Measurements from ENCODE around the gene CLIC4. TPM values are rescaled to one million over a fixed set of nuclear protein-coding genes. Genes with fewer than 3 reads are reported as not detected.
"Not testable (repeated sequence)": the region's sequence is repeated elsewhere in the genome, so short reads cannot be mapped to it uniquely, and the experiment has no call there.

The CLIC4 gene
- total and polyA plus RNA-seq, 10 of the 15 experiments (the other 5 are each of a cell fraction or from before 2014, with no cell fraction given) = 20.4 to 107 (median 69.6) TPM

GRCh38 chr1:24778141-24778540 is 32.9 kb downstream of the CLIC4 start (continued):
- no peak for TF ChIP-seq GABPA (IDR thresholded peaks at IDR 0.05; ENCODE audit: low read depth)

DNA sequence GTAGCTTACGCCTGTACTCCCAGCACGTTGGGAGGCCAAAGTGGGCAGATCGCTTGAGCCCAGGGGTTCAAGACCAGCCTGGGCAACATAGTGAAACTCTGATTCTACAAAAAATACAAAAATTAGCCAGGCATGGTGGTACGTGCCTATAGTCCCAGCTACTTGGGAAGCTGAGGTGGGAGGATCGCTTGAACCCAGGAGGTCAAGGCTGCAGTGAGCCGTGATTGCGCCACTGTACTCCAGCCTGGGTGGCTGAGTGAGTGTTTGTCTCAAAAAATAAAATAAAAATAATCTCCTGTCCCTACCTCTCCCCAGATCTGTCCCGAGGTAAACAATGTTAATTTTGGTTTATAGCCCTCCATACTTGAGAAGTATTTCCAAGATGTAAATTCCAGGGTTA is 34.0 kb downstream of the CLIC4 start:
- H3K27me3 ChIP-seq (replicated peaks in 1 of 2; ENCODE audit: control insufficient read depth in 2 of 2, insufficient read depth in 2 of 2, low read length in 1 of 2); ATAC-seq; in situ Hi-C loops (cut with MboI); H3K27ac ChIP-seq (ENCODE audit: control insufficient read depth, insufficient read depth); DNase-seq (ENCODE audit: low read depth, low spot score); intact Hi-C loops (cut with micrococcal nuclease; ENCODE audit: unreplicated experiment); H3K4me1 ChIP-seq (ENCODE audit: control insufficient read depth, insufficient read depth, low read length); H3K4me2 ChIP-seq (ENCODE audit: control insufficient read depth, insufficient read depth); H4K20me1 ChIP-seq (ENCODE audit: control insufficient read depth, insufficient read depth); H3K9me3 ChIP-seq (replicated peaks; ENCODE audit: control insufficient read depth, insufficient read depth, low read length); H3K9ac ChIP-seq (ENCODE audit: control insufficient read depth, insufficient read depth, low read length); H2AFZ ChIP-seq (ENCODE audit: control insufficient read depth, low read depth, low read length); SMC1A ChIA-PET (ENCODE audit: uncharacterized antibody, unreplicated experiment); H3K36me3 ChIP-seq (ENCODE audit: control insufficient read depth in 2 of 2, insufficient read depth in 2 of 2, low read length in 1 of 2); H3K4me3 ChIP-seq; BruUV-seq (replicated peaks); FAIRE-seq: not testable (repeated sequence)
- H3K79me2 ChIP-seq (ENCODE audit: control insufficient read depth, insufficient read depth, low read length) = peaks cover 47% of the 10 kb centered on the region
- WGBS (ENCODE audit: insufficient coverage, insufficient replicate concordance, low lambda C conversion rate, missing lambda C conversion rate) = 80% methylated on average over 8 of the region's 8 CpGs
- RAD21 ChIA-PET (ENCODE audit: unreplicated experiment) = interaction anchor here (1.3 to 2.1 kb wide), 2 partner anchors 30 to 31 kb away, joined by 5 to 7 read pairs; no protein-coding TSS in a partner anchor
- CTCF ChIA-PET = interaction anchor here (1.2 to 1.5 kb wide), 2 partner anchors 9 to 91 kb away, joined by 3 to 5 read pairs; no protein-coding TSS in a partner anchor
- POLR2A ChIA-PET = interaction anchor here (0.6 kb wide), 1 partner anchor 1536 kb away, joined by 3 read pairs; no protein-coding TSS in a partner anchor

GRCh38 chr1:24779689-24780464 is 34.6 kb downstream of the CLIC4 start:
- 65% methylated on average over 5 of the region's 5 CpGs for WGBS (ENCODE audit: insufficient coverage, insufficient replicate concordance, low lambda C conversion rate, missing lambda C conversion rate)
- FAIRE-seq (no peak), DNase-seq (ENCODE audit: low read depth, low spot score) (no peak), ATAC-seq (no peak)
- ChIA-PET POLR2A (interaction anchor here (0.5 to 1.0 kb wide), 3 partner anchors 11 to 1458 kb away, joined by 4 read pairs; no protein-coding TSS in a partner anchor), SMC1A (ENCODE audit: uncharacterized antibody, unreplicated experiment) (interaction anchor here (1.2 to 2.0 kb wide), 2 partner anchors 12 to 44 kb away, joined by 4 to 5 read pairs; no protein-coding TSS in a partner anchor), RAD21 (ENCODE audit: unreplicated experiment) (interaction anchor here (1.3 to 2.1 kb wide), 3 partner anchors 17 to 32 kb away, joined by 5 to 7 read pairs (median 5); no protein-coding TSS in a partner anchor), CTCF (interaction anchor here (1.2 to 1.5 kb wide), 3 partner anchors 9 to 86 kb away, joined by 3 to 4 read pairs (median 3); no protein-coding TSS in a partner anchor)
- Histone ChIP-seq H3K4me3 (no peak overlapping the region), H3K4me1 (ENCODE audit: control insufficient read depth, insufficient read depth, low read length) (no peaks in the 10 kb centered on the region), H3K79me2 (ENCODE audit: control insufficient read depth, insufficient read depth, low read length) (peaks cover 44% of the 10 kb centered on the region), H3K27ac (ENCODE audit: control insufficient read depth, insufficient read depth) (no peak overlapping the region), H3K27me3 (replicated peaks in 1 of 2; ENCODE audit: control insufficient read depth in 2 of 2, insufficient read depth in 2 of 2, low read length in 1 of 2) (no peaks in the 10 kb centered on the region), H3K4me2 (ENCODE audit: control insufficient read depth, insufficient read depth) (no peak overlapping the region), H3K9me3 (replicated peaks; ENCODE audit: control insufficient read depth, insufficient read depth, low read length) (no peaks in the 10 kb centered on the region), H4K20me1 (ENCODE audit: control insufficient read depth, insufficient read depth) (no peaks in the 10 kb centered on the region), H3K9ac (ENCODE audit: control insufficient read depth, insufficient read depth, low read length) (no peak overlapping the region), H2AFZ (ENCODE audit: control insufficient read depth, low read depth, low read length) (no peak overlapping the region), H3K36me3 (ENCODE audit: control insufficient read depth in 2 of 2, insufficient read depth in 2 of 2, low read length in 1 of 2) (peaks cover 0 to 4% of the 10 kb centered on the region in 2 experiments; a peak in 1 of 4 replicates)
- TF ChIP-seq, protein P1, sequence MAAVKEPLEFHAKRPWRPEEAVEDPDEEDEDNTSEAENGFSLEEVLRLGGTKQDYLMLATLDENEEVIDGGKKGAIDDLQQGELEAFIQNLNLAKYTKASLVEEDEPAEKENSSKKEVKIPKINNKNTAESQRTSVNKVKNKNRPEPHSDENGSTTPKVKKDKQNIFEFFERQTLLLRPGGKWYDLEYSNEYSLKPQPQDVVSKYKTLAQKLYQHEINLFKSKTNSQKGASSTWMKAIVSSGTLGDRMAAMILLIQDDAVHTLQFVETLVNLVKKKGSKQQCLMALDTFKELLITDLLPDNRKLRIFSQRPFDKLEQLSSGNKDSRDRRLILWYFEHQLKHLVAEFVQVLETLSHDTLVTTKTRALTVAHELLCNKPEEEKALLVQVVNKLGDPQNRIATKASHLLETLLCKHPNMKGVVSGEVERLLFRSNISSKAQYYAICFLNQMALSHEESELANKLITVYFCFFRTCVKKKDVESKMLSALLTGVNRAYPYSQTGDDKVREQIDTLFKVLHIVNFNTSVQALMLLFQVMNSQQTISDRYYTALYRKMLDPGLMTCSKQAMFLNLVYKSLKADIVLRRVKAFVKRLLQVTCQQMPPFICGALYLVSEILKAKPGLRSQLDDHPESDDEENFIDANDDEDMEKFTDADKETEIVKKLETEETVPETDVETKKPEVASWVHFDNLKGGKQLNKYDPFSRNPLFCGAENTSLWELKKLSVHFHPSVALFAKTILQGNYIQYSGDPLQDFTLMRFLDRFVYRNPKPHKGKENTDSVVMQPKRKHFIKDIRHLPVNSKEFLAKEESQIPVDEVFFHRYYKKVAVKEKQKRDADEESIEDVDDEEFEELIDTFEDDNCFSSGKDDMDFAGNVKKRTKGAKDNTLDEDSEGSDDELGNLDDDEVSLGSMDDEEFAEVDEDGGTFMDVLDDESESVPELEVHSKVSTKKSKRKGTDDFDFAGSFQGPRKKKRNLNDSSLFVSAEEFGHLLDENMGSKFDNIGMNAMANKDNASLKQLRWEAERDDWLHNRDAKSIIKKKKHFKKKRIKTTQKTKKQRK (IDR thresholded peaks at IDR 0.05; ENCODE audit: low read depth, low read length) = no peak
- TF ChIP-seq SMAD5 (IDR thresholded peaks at IDR 0.05; ENCODE audit: low read depth) = no peak
- no peak for TF ChIP-seq POLR2AphosphoS5 (IDR thresholded peaks at IDR 0.05; ENCODE audit: low read length)
- intact Hi-C loops (cut with micrococcal nuclease; ENCODE audit: unreplicated experiment) = no loop called here
- no TSS peak for BruUV-seq (replicated peaks)
- in situ Hi-C loops (cut with MboI) = no loop called here
